IPS DF 4.7 (cell line): Measurements from ENCODE around the gene PRR16.
A peak's percentile ranks its signal among the peaks of the same experiment; 100 is the strongest.

Source experiments
- DNase-seq: peaks from one replicate; pipeline ENCODE4 v3.0.0-alpha.2; 2013; ENCODE audit warnings: low spot score; ENCODE audit errors: extremely low read depth

The PRR16 gene

GRCh38 chr5:120717381-120717780 lies 253.3 kb downstream of the PRR16 start:
- no peak for DNase-seq

- no peak for DNase-seq
These were observed 266.1 kb downstream of the PRR16 start for GRCh38 chr5:120730214-120730613.

GRCh38 chr5:120734033-120734432 lies 269.9 kb downstream of the PRR16 start:
- peak; percentile 7 for DNase-seq

GRCh38 chr5:120735076-120735475 lies 271.0 kb downstream of the PRR16 start:
- DNase-seq = no peak
